B cell (primary cell): Measurements from ENCODE around the gene ANO5. TPM values are rescaled to one million over a fixed set of nuclear protein-coding genes. Genes with fewer than 3 reads are reported as not detected.
"Not testable (repeated sequence)": the region's sequence is repeated elsewhere in the genome, so short reads cannot be mapped to it uniquely, and the experiment has no call there.

Experiments
- ATAC-seq: fragments of 200-7000 bp; cut with Tn5 transposase; one replicate; pipeline ENCODE4 v1.10.0; 2021; ENCODE audit warnings: low read depth, mild to moderate bottlenecking, moderate number of reproducible peaks, moderate library complexity
- CTCF ChIA-PET: fragments of 350-600 bp; sonication (Branson Sonifier 250); formaldehyde crosslinking; loops from one replicate; lab custom pipeline; 2021; ENCODE audit warnings: antibody characterized with exemption, inconsistent platforms; lab: Charles Lee
- POLR2A ChIA-PET: fragments of 350-600 bp; sonication (Branson Sonifier 250); formaldehyde crosslinking; loops from one replicate; lab custom pipeline; 2021; ENCODE audit warnings: antibody characterized with exemption; lab: Charles Lee
- DNase-seq: peaks from one replicate; pipeline ENCODE4 v3.0.0; 2013
- H2AFZ ChIP-seq: 2 replicates; pipeline ENCODE4 v1.6.1; 2012; ENCODE audit warnings: mild to moderate bottlenecking, low read depth, low read length; ENCODE audit not compliant: insufficient read depth, poor library complexity, severe bottlenecking
- H3K27ac ChIP-seq, 2 donors: 1 replicate in 1 of 2; 2 replicates in 1 of 2; pipeline ENCODE4 v1.5.1; 2012 to 2013; ENCODE audit warnings: low read length in 2 of 2, mild to moderate bottlenecking in 2 of 2, moderate library complexity in 1 of 2
- H3K27me3 ChIP-seq, 4 experiments: fragments of 200-600 bp in 1 of 4; sonication (generic) in 1 of 4; replicated peaks in 1 of 4; 1 replicate in 2 of 4; 2 replicates in 2 of 4; pipeline versions ENCODE4 v1.6.1 to v1.7.0; 2013 to 2016; ENCODE audit warnings: low read length in 3 of 4, mild to moderate bottlenecking in 2 of 4, mixed read lengths in 1 of 4, moderate library complexity in 1 of 4; ENCODE audit not compliant: insufficient read depth in 4 of 4, control insufficient read depth in 3 of 4; ENCODE audit errors: control extremely low read depth in 1 of 4
- H3K36me3 ChIP-seq, 2 experiments: replicated peaks in 1 of 2; 1 replicate in 1 of 2; 2 replicates in 1 of 2; pipeline versions ENCODE4 v1.6.1 to v1.7.1; 2013; ENCODE audit warnings: low read length in 1 of 2; ENCODE audit not compliant: insufficient read depth in 2 of 2, control insufficient read depth in 1 of 2; ENCODE audit errors: control extremely low read depth in 1 of 2, extremely low read depth in 1 of 2
- H3K4me1 ChIP-seq, 2 donors: fragments of 200-600 bp in 1 of 2; sonication (generic) in 1 of 2; 1 replicate in 1 of 2; 2 replicates in 1 of 2; pipeline versions ENCODE4 v1.5.1 to v1.6.1; 2013 to 2017; ENCODE audit warnings: low read length in 2 of 2; ENCODE audit not compliant: control insufficient read depth in 2 of 2, insufficient read depth in 2 of 2
- H3K4me2 ChIP-seq: replicated peaks from 2 replicates; pipeline ENCODE3; 2012; ENCODE audit warnings: mild to moderate bottlenecking, low read depth, low read length; ENCODE audit not compliant: poor library complexity, severe bottlenecking
- H3K4me3 ChIP-seq, 5 experiments: fragments of 200-600 bp in 1 of 5; sonication (generic) in 1 of 5; 1 replicate in 3 of 5; 2 replicates in 2 of 5; pipeline versions ENCODE4 v1.5.1 to v1.7.0; 2011 to 2016; ENCODE audit warnings: low read length in 4 of 5, mild to moderate bottlenecking in 4 of 5, low read depth in 2 of 5, control low read depth in 1 of 5, moderate library complexity in 1 of 5; ENCODE audit not compliant: insufficient read depth in 1 of 5; ENCODE audit errors: control extremely low read depth in 1 of 5, extremely low read depth in 1 of 5
- H3K79me2 ChIP-seq: fragments of 200-600 bp; sonication (generic); one replicate; pipeline ENCODE4 v1.6.0; 2016; ENCODE audit warnings: low read length; ENCODE audit not compliant: control insufficient read depth, insufficient read depth
- H3K9ac ChIP-seq: fragments of 200-600 bp; sonication (generic); 2 replicates; pipeline ENCODE4 v1.6.1; 2017; ENCODE audit warnings: mild to moderate bottlenecking, low read length, moderate library complexity
- H3K9me3 ChIP-seq, 3 donors: one replicate each; pipeline versions ENCODE4 v1.6.1 to v1.7.1; 2013; ENCODE audit warnings: low read length in 2 of 3; ENCODE audit not compliant: control insufficient read depth in 2 of 3, insufficient read depth in 1 of 3; ENCODE audit errors: control extremely low read depth in 1 of 3
- H4K20me1 ChIP-seq: 2 replicates; pipeline ENCODE4 v1.6.0; 2012; ENCODE audit warnings: mild to moderate bottlenecking, low read length; ENCODE audit not compliant: insufficient read depth, control insufficient read depth, poor library complexity, severe bottlenecking
- H3K27ac Mint-ChIP-seq: one replicate; pipeline ENCODE4 v1.8.0; 2021; ENCODE audit warnings: mixed read lengths
- H3K27me3 Mint-ChIP-seq: one replicate; pipeline ENCODE4 v1.8.0; 2021; ENCODE audit warnings: mixed read lengths
- H3K4me1 Mint-ChIP-seq: one replicate; pipeline ENCODE4 v1.8.0; 2021; ENCODE audit warnings: mixed read lengths
- H3K4me3 Mint-ChIP-seq: one replicate; pipeline ENCODE4 v1.8.0; 2021; ENCODE audit warnings: mixed read lengths
- H3K9me3 Mint-ChIP-seq: one replicate; pipeline ENCODE4 v1.8.0; 2022; ENCODE audit warnings: mixed read lengths; ENCODE audit not compliant: insufficient read depth
- CTCF ChIP-seq: fragments of 200-600 bp; IDR thresholded peaks from one replicate; pipeline ENCODE4 v1.8.0; 2022; ENCODE audit warnings: antibody characterized with exemption, mild to moderate bottlenecking
- EZH2 ChIP-seq: IDR thresholded peaks from 2 replicates; pipeline ENCODE4 v1.6.1; 2012; ENCODE audit warnings: borderline replicate concordance, low read depth, mild to moderate bottlenecking, moderate library complexity, low read length; ENCODE audit not compliant: insufficient read depth, poor library complexity, severe bottlenecking
- WGBS: methylation state at CpG from one replicate; pipeline ENCODE4 v1.1.5; 2013; ENCODE audit warnings: missing lambda C conversion rate; ENCODE audit not compliant: insufficient coverage; 5-methylcytosine and 5-hydroxymethylcytosine counted together
- intact Hi-C: fragments of 100-400 bp; cut with micrococcal nuclease; formaldehyde crosslinking; loops from one replicate; pipeline ENCODE4 v1.10.0; 2022
- polyA plus RNA-seq: library from polyadenylated mRNA; depleted of rRNA; stranded (reverse); fragments of >200 nt; gene quantifications from 2 replicates; pipeline ENCODE4 v1.2.3, GENCODE V29; 2012
- total RNA-seq, 2 donors: library from RNA; stranded (reverse); fragments of 120-200 nt in 1 of 2; gene quantifications; 1 replicate in 1 of 2; 2 replicates in 1 of 2; pipeline versions ENCODE4 v1.2.3 to v1.2.4, GENCODE V29; 2013 to 2022

The ANO5 gene
- total and polyA plus RNA-seq, 2 donors (not counting 1 experiment from before 2014, with no cell fraction given), result not detected

- Histone ChIP-seq H3K4me2 (no peak overlapping the region), H3K36me3 (no peaks in the 10 kb centered on the region), H4K20me1 (no peaks in the 10 kb centered on the region), H3K4me3 (no peak overlapping the region), H3K4me1 (no peaks in the 10 kb centered on the region), H3K27ac (no peak overlapping the region), H3K9me3 (no peaks in the 10 kb centered on the region), H2AFZ (no peak overlapping the region), H3K27me3 (no peaks in the 10 kb centered on the region), H3K9ac (no peak overlapping the region), H3K79me2 (no peaks in the 10 kb centered on the region)
- ChIA-PET POLR2A (no interaction called here), CTCF (no interaction called here)
- WGBS, result 100% methylated on average over 2 of the region's 4 CpGs
- Mint-ChIP-seq H3K27me3 (no peaks in the 10 kb centered on the region), H3K4me3 (no peak overlapping the region), H3K9me3 (no peaks in the 10 kb centered on the region), H3K27ac (no peak overlapping the region), H3K4me1 (no peaks in the 10 kb centered on the region)
- no peak for TF ChIP-seq CTCF
- TF ChIP-seq EZH2, result no peak
- intact Hi-C loops, result no loop called here
- no peak for ATAC-seq
- no peak for DNase-seq
These were observed 83.7 kb downstream of the ANO5 start for GRCh38 chr11:22276535-22276934.

- WGBS, result 94% methylated on average over 17 of the region's 17 CpGs
- H3K4me2 ChIP-seq, H3K4me1 Mint-ChIP-seq, H3K79me2 ChIP-seq, H2AFZ ChIP-seq, intact Hi-C loops, H3K9me3 ChIP-seq, CTCF ChIA-PET, H3K27ac ChIP-seq, H3K4me3 Mint-ChIP-seq, H4K20me1 ChIP-seq, H3K9ac ChIP-seq, H3K27ac Mint-ChIP-seq, POLR2A ChIA-PET, H3K36me3 ChIP-seq, ATAC-seq, H3K27me3 Mint-ChIP-seq, DNase-seq, H3K9me3 Mint-ChIP-seq, H3K27me3 ChIP-seq, H3K4me3 ChIP-seq, H3K4me1 ChIP-seq: not testable (repeated sequence)
These were observed 92.1 kb downstream of the ANO5 start for GRCh38 chr11:22284991-22285390.
